ENCODE measurements around the gene ZNF407. TPM values are rescaled to one million over a fixed set of nuclear protein-coding genes. Genes with fewer than 3 reads are reported as not detected.

ZNF407 gene
- total RNA-seq, 1 donor from 2014 or later, result 19.8 TPM

GRCh38 chr18:75114231-75114764 is 516.6 kb downstream of the ZNF407 start:
- no peak for DNase-seq (ENCODE audit: low spot score)
- Mint-ChIP-seq H3K4me1 (ENCODE audit: low read depth) (no peaks in the 10 kb centered on the region), H3K27ac (no peak overlapping the region), H3K36me3 (ENCODE audit: low read depth) (no peaks in the 10 kb centered on the region), H3K27me3 (ENCODE audit: insufficient read depth) (no peaks in the 10 kb centered on the region), H3K9me3 (no peaks in the 10 kb centered on the region), H3K4me3 (no peak overlapping the region)
- intact Hi-C loops (cut with micrococcal nuclease), result no loop called here

Other genes with a start within 250 kb of the ZNF407 start
- not detected in 2 replicates for gene DIPK1C, start 140.6 kb upstream of the ZNF407 start, total RNA-seq
- 159 and 164 TPM in 2 replicates for gene CNDP2, start 101.5 kb upstream of the ZNF407 start, total RNA-seq
- gene CNDP1, start 63.4 kb upstream of the ZNF407 start, total RNA-seq, result not detected in 2 replicates

All from activated T-helper 1 cell treated with anti-CD3 and anti-CD28 coated beads, Interleukin-12 subunit alpha, Interleukin-12 subunit beta, Interleukin-2, Interleukin-4 antibody, amounts not matched to agents 30 ng/mL and 10 ng/mL and 1 ng/mL, durations not matched to agents 14 hours and 24 hours and 36 hours (primary cell).